Measurements from ENCODE around the gene POP5.
A peak's percentile ranks its signal among the peaks of the same experiment; 100 is the strongest.

The POP5 gene

GRCh38 chr12:120588948-120589930, 8.0 kb upstream of the POP5 start:
- DNase-seq (ENCODE audit: low spot score) = no peak

- DNase-seq (ENCODE audit: low spot score) = no peak
These were observed 7.2 kb upstream of the POP5 start for GRCh38 chr12:120588371-120588770.

GRCh38 chr12:120586860-120587259, 5.7 kb upstream of the POP5 start:
- DNase-seq (ENCODE audit: low spot score) = no peak

GRCh38 chr12:120586206-120586605, 5.0 kb upstream of the POP5 start:
- DNase-seq (ENCODE audit: low spot score) = no peak

- DNase-seq (ENCODE audit: low spot score) = peak; percentile 55
These were observed 3.3 kb upstream of the POP5 start for GRCh38 chr12:120584343-120585149.

GRCh38 chr12:120583478-120584030, 2.4 kb upstream of the POP5 start:
- DNase-seq (ENCODE audit: low spot score) = peak; percentile 82

GRCh38 chr12:120581998-120582397, 796 bp upstream of the POP5 start:
- DNase-seq (ENCODE audit: low spot score) = no peak

GRCh38 chr12:120579179-120579578, 2.0 kb downstream of the POP5 start:
- DNase-seq (ENCODE audit: low spot score) = no peak

- DNase-seq (ENCODE audit: low spot score) = no peak
These were observed 7.1 kb downstream of the POP5 start for GRCh38 chr12:120574106-120574505.

GRCh38 chr12:120573560-120573959, 7.6 kb downstream of the POP5 start:
- DNase-seq (ENCODE audit: low spot score) = no peak

GRCh38 chr12:120571299-120571698, 9.9 kb downstream of the POP5 start:
- DNase-seq (ENCODE audit: low spot score) = no peak

- no peak for DNase-seq (ENCODE audit: low spot score)
These were observed 17.7 kb downstream of the POP5 start for GRCh38 chr12:120563495-120563894.

- no peak for DNase-seq (ENCODE audit: low spot score)
These were observed 18.3 kb downstream of the POP5 start for GRCh38 chr12:120562906-120563305.

GRCh38 chr12:120557589-120557988, 23.6 kb downstream of the POP5 start:
- no peak for DNase-seq (ENCODE audit: low spot score)

- no peak for DNase-seq (ENCODE audit: low spot score)
These were observed 26.5 kb downstream of the POP5 start for GRCh38 chr12:120554678-120555077.

GRCh38 chr12:120546050-120546386, 35.2 kb downstream of the POP5 start:
- no peak for DNase-seq (ENCODE audit: low spot score)

- DNase-seq (ENCODE audit: low spot score) = no peak
These were observed 36.5 kb downstream of the POP5 start for GRCh38 chr12:120544691-120545090.

- no peak for DNase-seq (ENCODE audit: low spot score)
These were observed 39.0 kb downstream of the POP5 start for GRCh38 chr12:120542166-120542565.

- DNase-seq (ENCODE audit: low spot score) = no peak
These were observed 40.8 kb downstream of the POP5 start for GRCh38 chr12:120540445-120540844.

- peak; percentile 38 for DNase-seq (ENCODE audit: low spot score)
These were observed 41.9 kb downstream of the POP5 start for GRCh38 chr12:120539303-120539702.

GRCh38 chr12:120538281-120539156, 42.7 kb downstream of the POP5 start:
- peak; percentile 62 for DNase-seq (ENCODE audit: low spot score)

- no peak for DNase-seq (ENCODE audit: low spot score)
These were observed 43.4 kb downstream of the POP5 start for GRCh38 chr12:120537856-120538220.
